HG02763 (cell line): ENCODE data around the gene AKIRIN2.
"Not testable (repeated sequence)": the region's sequence is repeated elsewhere in the genome, so short reads cannot be mapped to it uniquely, and the experiment has no call there.

ENCODE experiments used
- ATAC-seq: cut with Tn5 transposase; IDR thresholded peaks from one replicate; pipeline ENCODE4 v1.9.1; 2021; ENCODE audit warnings: mild to moderate bottlenecking, moderate library complexity; ENCODE audit not compliant: unreplicated experiment

AKIRIN2 gene

GRCh38 chr6:87690441-87690840 is 11.6 kb downstream of the AKIRIN2 start:
- ATAC-seq, result no peak

GRCh38 chr6:87687893-87688292 is 14.1 kb downstream of the AKIRIN2 start:
- ATAC-seq, result not testable (repeated sequence)

GRCh38 chr6:87687296-87687695 is 14.7 kb downstream of the AKIRIN2 start:
- no peak for ATAC-seq

GRCh38 chr6:87686636-87687205 is 15.3 kb downstream of the AKIRIN2 start:
- ATAC-seq, result not testable (repeated sequence)

- ATAC-seq, result no peak
Observed at GRCh38 chr6:87684895-87685654, 17.0 kb downstream of the AKIRIN2 start.

GRCh38 chr6:87683890-87684289 is 18.1 kb downstream of the AKIRIN2 start:
- no peak for ATAC-seq

GRCh38 chr6:87682310-87682709 is 19.7 kb downstream of the AKIRIN2 start:
- no peak for ATAC-seq

- ATAC-seq, result no peak
Observed at GRCh38 chr6:87675004-87675681, 26.9 kb downstream of the AKIRIN2 start.

- no peak for ATAC-seq
Observed at GRCh38 chr6:87674290-87674689, 27.7 kb downstream of the AKIRIN2 start.

GRCh38 chr6:87673237-87673636 is 28.8 kb downstream of the AKIRIN2 start:
- ATAC-seq, result no peak

- no peak for ATAC-seq
Observed at GRCh38 chr6:87672641-87673040, 29.4 kb downstream of the AKIRIN2 start.

GRCh38 chr6:87671555-87672029 is 30.4 kb downstream of the AKIRIN2 start:
- no peak for ATAC-seq

GRCh38 chr6:87670707-87671106 is 31.3 kb downstream of the AKIRIN2 start:
- no peak for ATAC-seq

- ATAC-seq, result no peak
Observed at GRCh38 chr6:87669051-87669450, 33.0 kb downstream of the AKIRIN2 start.

- ATAC-seq, result no peak
Observed at GRCh38 chr6:87668013-87668412, 34.0 kb downstream of the AKIRIN2 start.

GRCh38 chr6:87667032-87667431 is 35.0 kb downstream of the AKIRIN2 start:
- no peak for ATAC-seq

- ATAC-seq, result no peak
Observed at GRCh38 chr6:87664921-87665485, 37.0 kb downstream of the AKIRIN2 start.

- ATAC-seq, result no peak
Observed at GRCh38 chr6:87663434-87663833, 38.6 kb downstream of the AKIRIN2 start.

GRCh38 chr6:87661503-87661902 is 40.5 kb downstream of the AKIRIN2 start:
- ATAC-seq, result no peak

- no peak for ATAC-seq
Observed at GRCh38 chr6:87661016-87661415, 41.0 kb downstream of the AKIRIN2 start.

GRCh38 chr6:87660226-87660911 is 41.7 kb downstream of the AKIRIN2 start:
- no peak for ATAC-seq
